ENCODE measurements around the gene PTPRN2. TPM values are rescaled to one million over a fixed set of nuclear protein-coding genes. Genes with fewer than 3 reads are reported as not detected.

The PTPRN2 gene
- polyA plus RNA-seq, 1 of the 3 experiments (the other 2 are of a cell fraction): 4.0 TPM

- TF ChIP-seq, protein P1, sequence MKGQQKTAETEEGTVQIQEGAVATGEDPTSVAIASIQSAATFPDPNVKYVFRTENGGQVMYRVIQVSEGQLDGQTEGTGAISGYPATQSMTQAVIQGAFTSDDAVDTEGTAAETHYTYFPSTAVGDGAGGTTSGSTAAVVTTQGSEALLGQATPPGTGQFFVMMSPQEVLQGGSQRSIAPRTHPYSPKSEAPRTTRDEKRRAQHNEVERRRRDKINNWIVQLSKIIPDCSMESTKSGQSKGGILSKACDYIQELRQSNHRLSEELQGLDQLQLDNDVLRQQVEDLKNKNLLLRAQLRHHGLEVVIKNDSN (IDR thresholded peaks at IDR 0.05; ENCODE audit: borderline replicate concordance, low read depth): no peak
Measured at GRCh38 chr7:158393926-158394625, 193.5 kb downstream of the PTPRN2 start (continued).

GRCh38 chr7:158392251-158392650 lies 195.4 kb downstream of the PTPRN2 start:
- ChIA-PET POLR2A (no interaction called here), CTCF (interaction anchor here (0.7 to 1.2 kb wide), 2 partner anchors 12 to 23 kb away, joined by 3 read pairs; no protein-coding TSS in a partner anchor)
- Histone ChIP-seq H4K20me1 (ENCODE audit: insufficient read depth) (no peaks in the 10 kb centered on the region), H3K4me2 (no peak overlapping the region), H3K36me3 (replicated peaks in 1 of 2; ENCODE audit: control insufficient read depth in 1 of 2, insufficient read depth in 2 of 2, low read length in 1 of 2) (no peaks in the 10 kb centered on the region), H3K27ac (ENCODE audit: low read depth in 2 of 2, low read length in 1 of 2) (no peak overlapping the region), H3F3A (replicated peaks; ENCODE audit: insufficient read depth) (no peaks in the 10 kb centered on the region), H3K9me3 (no peaks in the 10 kb centered on the region), H3K9ac (no peak overlapping the region), H3K27me3 (ENCODE audit: insufficient read depth) (no peaks in the 10 kb centered on the region), H3K9me2 (no peaks in the 10 kb centered on the region), H3K4me1 (ENCODE audit: control insufficient read depth in 1 of 2, insufficient read depth in 2 of 2, low read depth in 1 of 2, low read length in 1 of 2) (peaks cover 0 to 17% of the 10 kb centered on the region in 2 experiments; a peak in 1 of 4 replicates), H2AFZ (ENCODE audit: low read depth) (no peak overlapping the region), H3K79me2 (ENCODE audit: insufficient read depth) (no peaks in the 10 kb centered on the region), H3K4me3 (ENCODE audit: low read depth in 2 of 2, low read length in 1 of 2) (no peak overlapping the region)
- WGBS (ENCODE audit: low lambda C conversion rate): 60% methylated on average over 5 of the region's 11 CpGs
- TF ChIP-seq EP300 (IDR thresholded peaks at IDR 0.05; ENCODE audit: borderline replicate concordance in 1 of 2, low read depth in 1 of 2, low read length in 1 of 2) (no peak), TCF12 (IDR thresholded peaks at IDR 0.05) (no peak), FOSL2 (IDR thresholded peaks at IDR 0.05; ENCODE audit: borderline replicate concordance, low read depth) (no peak)
- no peak for DNase-seq

DNA sequence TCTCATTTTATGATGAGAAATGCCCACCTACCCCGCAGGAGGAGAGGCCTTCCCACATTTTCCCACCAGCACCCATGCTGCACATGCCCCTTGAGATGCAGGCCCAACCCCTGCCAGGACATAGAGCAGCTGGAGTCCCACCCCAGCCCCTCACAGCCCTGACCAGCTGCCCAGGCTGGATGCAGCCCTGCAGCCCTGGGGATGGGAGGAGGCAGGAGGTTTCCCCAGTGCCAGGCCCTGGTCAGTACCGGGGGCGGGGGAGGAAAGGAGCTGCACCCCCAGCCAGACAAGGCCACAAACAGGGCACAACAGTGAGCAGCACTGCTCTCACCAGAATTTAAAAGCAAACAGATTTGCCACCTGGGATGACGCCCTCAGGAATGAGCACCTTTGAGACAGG lies 196.1 kb downstream of the PTPRN2 start:
- Histone ChIP-seq H2AFZ (ENCODE audit: low read depth) (no peak overlapping the region), H3K4me2 (no peak overlapping the region), H3K36me3 (replicated peaks in 1 of 2; ENCODE audit: control insufficient read depth in 1 of 2, insufficient read depth in 2 of 2, low read length in 1 of 2) (no peaks in the 10 kb centered on the region), H3K9me2 (no peaks in the 10 kb centered on the region), H3K9ac (no peak overlapping the region), H4K20me1 (ENCODE audit: insufficient read depth) (no peaks in the 10 kb centered on the region), H3K4me3 (ENCODE audit: low read depth in 2 of 2, low read length in 1 of 2) (no peak overlapping the region), H3K27ac (ENCODE audit: low read depth in 2 of 2, low read length in 1 of 2) (no peak overlapping the region), H3K79me2 (ENCODE audit: insufficient read depth) (no peaks in the 10 kb centered on the region), H3K4me1 (ENCODE audit: control insufficient read depth in 1 of 2, insufficient read depth in 2 of 2, low read depth in 1 of 2, low read length in 1 of 2) (peaks cover 0 to 13% of the 10 kb centered on the region in 2 experiments; a peak in 1 of 4 replicates), H3K9me3 (no peaks in the 10 kb centered on the region), H3F3A (replicated peaks; ENCODE audit: insufficient read depth) (no peaks in the 10 kb centered on the region), H3K27me3 (ENCODE audit: insufficient read depth) (no peaks in the 10 kb centered on the region)
- POLR2A ChIA-PET: no interaction called here
- DNase-seq: no peak
- CTCF ChIA-PET: interaction anchor here (1.2 to 1.6 kb wide), 3 partner anchors 15 to 24 kb away, joined by 3 to 6 read pairs (median 5); no protein-coding TSS in a partner anchor
- TF ChIP-seq MAX (IDR thresholded peaks at IDR 0.05; ENCODE audit: low read depth) (no peak), JUND (IDR thresholded peaks at IDR 0.05) (no peak), SMC3 (IDR thresholded peaks at IDR 0.05; ENCODE audit: low read depth, low read length) (no peak), EP300 (IDR thresholded peaks at IDR 0.05; ENCODE audit: borderline replicate concordance in 1 of 2, low read depth in 1 of 2, low read length in 1 of 2) (no peak)
- TF ChIP-seq, protein P2, sequence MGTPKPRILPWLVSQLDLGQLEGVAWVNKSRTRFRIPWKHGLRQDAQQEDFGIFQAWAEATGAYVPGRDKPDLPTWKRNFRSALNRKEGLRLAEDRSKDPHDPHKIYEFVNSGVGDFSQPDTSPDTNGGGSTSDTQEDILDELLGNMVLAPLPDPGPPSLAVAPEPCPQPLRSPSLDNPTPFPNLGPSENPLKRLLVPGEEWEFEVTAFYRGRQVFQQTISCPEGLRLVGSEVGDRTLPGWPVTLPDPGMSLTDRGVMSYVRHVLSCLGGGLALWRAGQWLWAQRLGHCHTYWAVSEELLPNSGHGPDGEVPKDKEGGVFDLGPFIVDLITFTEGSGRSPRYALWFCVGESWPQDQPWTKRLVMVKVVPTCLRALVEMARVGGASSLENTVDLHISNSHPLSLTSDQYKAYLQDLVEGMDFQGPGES (IDR thresholded peaks at IDR 0.05; ENCODE audit: low read depth, low read length): no peak
- WGBS (ENCODE audit: low lambda C conversion rate): 42% methylated on average over 4 of the region's 4 CpGs
